GM12801 (cell line): ENCODE data around the gene CFDP1.

Experiments used
- CTCF ChIP-seq: IDR thresholded peaks from one replicate; pipeline ENCODE4 v1.5.1; 2011; ENCODE audit warnings: control low read depth; ENCODE audit not compliant: insufficient read length; ENCODE audit errors: extremely low read depth

The CFDP1 gene

GRCh38 chr16:75423723-75424104 lies 9.6 kb downstream of the CFDP1 start:
- no peak for TF ChIP-seq CTCF

GRCh38 chr16:75421820-75422126 lies 11.5 kb downstream of the CFDP1 start:
- TF ChIP-seq CTCF, result no peak

GRCh38 chr16:75420987-75421819 lies 12.1 kb downstream of the CFDP1 start:
- no peak for TF ChIP-seq CTCF

GRCh38 chr16:75416904-75417565 lies 16.3 kb downstream of the CFDP1 start:
- TF ChIP-seq CTCF, result no peak

- no peak for TF ChIP-seq CTCF
Observed at GRCh38 chr16:75415169-75415905, 18.0 kb downstream of the CFDP1 start.

- no peak for TF ChIP-seq CTCF
Observed at GRCh38 chr16:75413951-75414350, 19.4 kb downstream of the CFDP1 start.

GRCh38 chr16:75406943-75407342 lies 26.4 kb downstream of the CFDP1 start:
- no peak for TF ChIP-seq CTCF
